DMS53 treated with DMSO at 0.1 percent for 48 hours (cell line): ENCODE measurements around the gene CABS1.

Source experiments
- DNase-seq: peaks from one replicate; lab custom pipeline; 2025; ENCODE audit not compliant: unreplicated experiment; lab: John Stamatoyannopoulos, UW

Gene CABS1

DNA sequence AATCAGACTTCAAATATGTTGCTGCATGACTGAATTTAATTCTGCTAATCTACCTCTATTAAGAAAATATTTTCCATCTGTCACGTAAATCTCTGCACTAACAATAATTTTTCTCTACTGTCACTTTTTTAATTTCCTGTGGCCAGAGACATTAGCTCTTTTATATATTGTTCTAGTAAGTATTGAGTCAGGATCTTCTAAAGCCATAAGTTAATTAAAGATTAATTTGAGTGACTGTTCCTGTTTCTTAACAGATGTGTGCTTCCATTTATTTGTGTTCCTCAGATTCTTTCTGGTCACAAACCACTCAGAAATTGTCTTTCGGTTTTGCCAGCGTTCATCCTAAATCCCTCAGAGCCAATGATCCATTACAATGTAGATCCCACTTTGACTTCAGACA is 45.8 kb downstream of the CABS1 start:
- no peak for DNase-seq

DNA sequence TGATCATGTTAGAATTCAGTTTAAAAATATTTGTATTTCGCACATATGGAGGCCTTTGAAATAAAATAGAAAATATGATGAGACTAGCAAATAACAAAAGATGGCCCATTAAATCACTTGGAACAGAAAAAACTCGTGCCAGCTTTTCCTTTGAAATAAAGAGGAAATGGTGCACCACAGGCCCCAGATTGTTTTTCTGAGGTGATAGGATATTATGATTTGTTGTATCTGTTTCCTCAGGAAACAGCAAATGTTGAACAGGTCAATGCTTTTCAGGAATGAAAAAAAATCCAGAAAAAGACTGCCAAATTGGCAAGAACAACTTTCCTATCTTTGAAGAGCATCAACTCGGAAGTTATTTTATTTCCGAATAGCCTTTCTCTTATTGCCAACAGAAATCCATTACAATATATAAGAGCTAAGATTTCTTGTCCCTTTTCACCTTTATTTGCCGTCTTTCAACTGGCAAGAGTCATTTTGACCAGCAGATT is 48.0 kb downstream of the CABS1 start, which contains the start of gene SMR3B:
TSS of gene SMR3B (plus strand) at position 441 of the 491 bp plus-strand sequence. CDS start 1,380 bp downstream, outside the sequence.
- DNase-seq, result no peak
